LNCaP clone FGC (cell line): ENCODE measurements around the gene CNP.
"Not testable (repeated sequence)": the region's sequence is repeated elsewhere in the genome, so short reads cannot be mapped to it uniquely, and the experiment has no call there.

Source experiments
- DNase-seq: peaks from one replicate; pipeline ENCODE4 v3.0.0-alpha.2; 2011; ENCODE audit warnings: low read depth
- H3K4me3 ChIP-seq: 2 replicates; pipeline ENCODE4 v1.5.1; 2011; ENCODE audit warnings: mild to moderate bottlenecking, low read depth, low read length, control low read depth
- CTCF ChIP-seq: IDR thresholded peaks from 2 replicates; pipeline ENCODE4 v1.5.1; 2012; ENCODE audit warnings: mild to moderate bottlenecking; ENCODE audit not compliant: control insufficient read depth, insufficient read depth; ENCODE audit errors: extremely low read depth

CNP gene

DNA sequence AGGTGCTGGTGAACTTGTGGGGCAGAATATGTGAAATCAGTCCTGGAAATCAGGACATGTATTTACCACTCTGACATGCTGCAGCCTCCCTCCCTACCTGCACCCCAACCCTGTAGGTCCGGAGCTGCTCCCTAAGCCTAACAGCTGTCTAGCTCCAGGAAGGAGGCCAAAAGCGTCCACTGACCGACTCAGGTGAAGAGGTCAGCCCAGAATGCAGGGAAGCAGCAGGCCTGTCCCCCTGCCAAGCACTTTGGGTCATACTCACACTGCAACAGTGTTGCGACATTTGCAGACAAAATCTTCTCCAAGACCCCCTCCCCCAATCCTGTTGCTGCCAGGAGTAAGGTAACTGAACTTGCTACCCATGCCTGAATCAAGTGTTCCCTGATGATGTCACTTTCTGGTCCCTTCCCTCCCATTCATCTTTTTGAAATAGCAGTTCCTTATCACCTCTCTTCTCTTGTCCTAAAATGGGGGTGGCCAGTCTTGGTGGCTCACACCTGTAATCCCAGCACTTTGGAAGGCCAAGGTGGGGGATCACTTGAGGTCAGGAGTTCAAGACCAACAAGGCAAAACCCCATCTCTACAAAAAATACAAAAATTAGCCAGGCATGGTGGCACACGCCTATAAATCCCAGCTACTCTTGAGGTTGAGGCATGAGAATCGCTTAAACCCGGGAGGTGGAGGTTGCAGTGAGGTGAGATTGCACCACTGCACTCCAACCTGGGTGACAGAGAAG lies 46.6 kb upstream of the CNP start:
- no peak for TF ChIP-seq CTCF
- peak overlapping the region; percentile 99 for H3K4me3 ChIP-seq
- DNase-seq: peak; percentile 52

DNA sequence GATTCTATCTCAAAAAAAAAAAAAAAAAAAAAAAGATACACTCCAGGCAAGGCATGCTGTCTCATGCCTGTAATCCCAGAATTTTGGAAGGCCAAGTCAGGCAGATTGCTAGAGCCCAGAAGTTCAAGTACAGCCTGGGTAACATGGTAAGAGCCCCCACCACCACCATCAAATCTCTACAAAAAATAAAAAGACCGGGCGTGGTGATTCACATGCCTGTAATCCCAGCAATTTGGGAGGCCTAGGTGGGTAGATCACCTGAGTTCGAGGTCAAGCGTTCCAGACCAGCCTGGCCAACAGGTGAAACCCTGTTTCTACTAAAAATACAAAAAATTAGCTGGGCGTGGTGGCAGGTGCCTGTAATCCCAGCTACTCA lies 46.0 kb upstream of the CNP start:
- no peak for TF ChIP-seq CTCF
- DNase-seq: no peak
- H3K4me3 ChIP-seq: no peak overlapping the region

GRCh38 chr17:41925991-41926590 lies 40.5 kb upstream of the CNP start:
- no peak for DNase-seq
- H3K4me3 ChIP-seq: no peak overlapping the region
- TF ChIP-seq CTCF: no peak

GRCh38 chr17:41928693-41929251 lies 37.8 kb upstream of the CNP start:
- TF ChIP-seq CTCF: no peak
- DNase-seq: no peak
- no peak overlapping the region for H3K4me3 ChIP-seq

DNA sequence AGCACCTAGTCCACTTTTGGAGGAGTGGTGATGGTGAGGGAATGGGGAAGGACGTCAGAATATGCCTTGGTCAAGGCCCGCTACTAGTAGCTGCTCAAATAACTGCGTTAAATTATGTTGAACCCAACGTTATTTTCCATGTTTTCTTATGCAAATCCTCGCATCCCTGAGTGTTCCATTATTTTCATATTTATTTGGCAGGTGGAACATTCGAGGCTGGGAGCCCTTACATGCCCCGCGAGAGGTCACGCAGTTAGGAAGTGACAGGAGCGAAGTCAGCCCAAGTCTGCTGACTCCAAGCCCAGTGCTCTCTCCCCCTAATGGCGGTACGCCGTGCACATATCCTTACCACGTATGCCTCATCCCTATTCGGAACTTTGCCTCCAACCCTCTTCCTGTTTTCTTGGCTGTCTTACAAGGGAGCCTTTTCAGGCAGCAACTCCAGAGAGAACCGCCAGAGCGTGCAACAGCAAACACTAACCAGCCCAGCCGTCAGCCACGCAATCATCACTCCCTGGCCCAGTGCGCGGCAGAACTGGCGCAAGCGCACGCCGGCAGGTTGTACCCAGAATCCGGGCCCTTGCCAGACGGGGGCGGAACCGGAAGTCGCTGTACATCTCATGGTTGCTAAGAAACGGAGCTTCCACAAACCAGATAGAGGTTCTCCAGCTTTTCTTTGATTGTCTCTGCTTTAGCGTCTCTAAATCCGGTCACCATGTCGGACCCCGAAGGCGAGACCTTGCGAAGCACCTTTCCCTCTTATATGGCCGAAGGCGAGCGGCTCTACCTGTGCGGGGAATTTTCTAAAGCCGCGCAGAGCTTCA lies 36.4 kb upstream of the CNP start, which contains the start of gene ODAD4:
TSS of gene ODAD4 (plus strand) at position 609 of the 824 bp plus-strand sequence. CDS start at position 716, 107 bp downstream.
- TF ChIP-seq CTCF: peak; percentile 38; the same call in 1 of the 2 replicates
- DNase-seq: peak; percentile 96
- H3K4me3 ChIP-seq: peak within 1 kb of the TSS; percentile 58

- H3K4me3 ChIP-seq: peak overlapping the region; percentile 58
- not testable (repeated sequence) for DNase-seq
Measured at GRCh38 chr17:41930833-41931156, 35.8 kb upstream of the CNP start.

GRCh38 chr17:41931715-41932114 lies 34.9 kb upstream of the CNP start:
- not testable (repeated sequence) for DNase-seq, H3K4me3 ChIP-seq
